A673 (cell line): Measurements from ENCODE around the gene PCNX3. TPM values are rescaled to one million over a fixed set of nuclear protein-coding genes. Genes with fewer than 3 reads are reported as not detected.
A peak's percentile ranks its signal among the peaks of the same experiment; 100 is the strongest.

Source experiments
- BruUV-seq: library from RNA; stranded (reverse); fragments of 400-500 nt; replicated peaks from 2 replicates; lab custom pipeline; 2021; lab: Mats Ljungman, UMichigan
- CTCF ChIA-PET: fragments of 300-600 bp; sonication (Branson Sonifier 250); formaldehyde crosslinking; loops from one replicate; lab custom pipeline; 2022; ENCODE audit warnings: antibody characterized with exemption; lab: Charles Lee
- POLR2A ChIA-PET: fragments of 300-600 bp; sonication (Branson Sonifier 250); formaldehyde crosslinking; loops from one replicate; lab custom pipeline; 2022; ENCODE audit warnings: antibody characterized with exemption; ENCODE audit not compliant: low non-redundant PET; lab: Charles Lee
- DNase-seq: peaks from one replicate; pipeline ENCODE4 v3.0.0-alpha.2; 2015; ENCODE audit warnings: low spot score
- H3K27ac ChIP-seq: fragments of 200-600 bp; sonication (generic); 2 replicates; pipeline ENCODE4 v1.5.1; 2016; ENCODE audit warnings: mixed run types, low read depth, mild to moderate bottlenecking, mixed read lengths, antibody characterized with exemption, low read length; ENCODE audit not compliant: poor library complexity, severe bottlenecking
- H3K27me3 ChIP-seq: fragments of 200-600 bp; sonication (generic); replicated peaks from 2 replicates; pipeline ENCODE4 v1.6.1; 2017; ENCODE audit warnings: mixed run types, low read depth, mild to moderate bottlenecking, mixed read lengths, antibody characterized with exemption, low read length; ENCODE audit not compliant: insufficient read depth, poor library complexity
- H3K36me3 ChIP-seq: fragments of 200-600 bp; sonication (generic); 2 replicates; pipeline ENCODE4 v1.6.1; 2016; ENCODE audit warnings: mixed run types, mild to moderate bottlenecking, mixed read lengths, antibody characterized with exemption, low read length; ENCODE audit not compliant: insufficient read depth, poor library complexity, severe bottlenecking
- H3K4me1 ChIP-seq: fragments of 200-600 bp; sonication (generic); 2 replicates; pipeline ENCODE4 v1.6.1; 2017; ENCODE audit warnings: mixed run types, mild to moderate bottlenecking, mixed read lengths, antibody characterized with exemption, low read length; ENCODE audit not compliant: insufficient read depth, poor library complexity, severe bottlenecking
- H3K4me3 ChIP-seq: fragments of 200-600 bp; sonication (generic); 2 replicates; pipeline ENCODE4 v1.5.1; 2016; ENCODE audit warnings: low read depth, mixed run types, mild to moderate bottlenecking, mixed read lengths, low read length; ENCODE audit not compliant: poor library complexity, severe bottlenecking
- H3K9me3 ChIP-seq: fragments of 200-600 bp; sonication (generic); 2 replicates; pipeline ENCODE4 v1.6.1; 2016; ENCODE audit warnings: mixed run types, low read depth, mild to moderate bottlenecking, mixed read lengths, antibody characterized with exemption, low read length; ENCODE audit not compliant: poor library complexity, severe bottlenecking
- CTCF ChIP-seq: fragments of 300-800, 200-600 bp; sonication (generic); conservative IDR thresholded peaks from 2 replicates; pipeline ENCODE4 v1.5.1; 2017; ENCODE audit warnings: low read depth, mild to moderate bottlenecking, antibody characterized with exemption, low read length, moderate library complexity, mixed read lengths
- EZH2 ChIP-seq: fragments of 200-600 bp; sonication (generic); IDR thresholded peaks from 2 replicates; pipeline ENCODE4 v1.6.1; 2017; ENCODE audit warnings: borderline replicate concordance, low read depth, mild to moderate bottlenecking, mixed read lengths, antibody characterized with exemption, low read length; ENCODE audit not compliant: poor library complexity, severe bottlenecking
- intact Hi-C: fragments of 100-400 bp; cut with micrococcal nuclease; formaldehyde crosslinking; loops from one replicate; pipeline ENCODE4 v1.10.0; 2022; ENCODE audit not compliant: unreplicated experiment
- total RNA-seq: library from RNA; stranded (reverse); gene quantifications from 2 replicates; pipeline ENCODE4 v1.2.3, GENCODE V29; 2021

The PCNX3 gene
- total RNA-seq, 1 experiment from 2014 or later: 68.0 TPM

- DNase-seq: no peak
- peaks cover 44% of the 10 kb centered on the region for H3K36me3 ChIP-seq
- POLR2A ChIA-PET: interaction anchor here (0.8 kb wide), 2 partner anchors 9 to 98 kb away, joined by 3 to 11 read pairs; no protein-coding TSS in a partner anchor
- TSS peak; percentile 62 for BruUV-seq
- H3K4me1 ChIP-seq: peaks cover 11% of the 10 kb centered on the region
- no peaks in the 10 kb centered on the region for H3K9me3 ChIP-seq
- H3K4me3 ChIP-seq: peak overlapping the region; percentile 50
- H3K27ac ChIP-seq: peak overlapping the region; percentile 91
- intact Hi-C loops: no loop called here
- H3K27me3 ChIP-seq: no peaks in the 10 kb centered on the region
- no peak for TF ChIP-seq EZH2
- TF ChIP-seq CTCF: no peak
- CTCF ChIA-PET: interaction anchor here (0.5 kb wide), 1 partner anchor 116 kb away, joined by 10 read pairs; no protein-coding TSS in a partner anchor
Measured at GRCh38 chr11:65653229-65654225, 38.0 kb downstream of the PCNX3 start.

- no TSS peak for BruUV-seq
- ChIA-PET POLR2A (no interaction called here), CTCF (interaction anchor here (0.5 kb wide), 1 partner anchor 115 kb away, joined by 10 read pairs; no protein-coding TSS in a partner anchor)
- peaks cover 11% of the 10 kb centered on the region for H3K4me1 ChIP-seq
- no peaks in the 10 kb centered on the region for H3K27me3 ChIP-seq
- DNase-seq: no peak
- no peak overlapping the region for H3K27ac ChIP-seq
- intact Hi-C loops: no loop called here
- no peaks in the 10 kb centered on the region for H3K9me3 ChIP-seq
- TF ChIP-seq EZH2 (no peak), CTCF (no peak)
- peaks cover 55% of the 10 kb centered on the region for H3K36me3 ChIP-seq
- H3K4me3 ChIP-seq: no peak overlapping the region
Measured at GRCh38 chr11:65654375-65655349, 39.1 kb downstream of the PCNX3 start.
